Activated CD4-positive, alpha-beta T cell treated with anti-CD3 and anti-CD28 coated beads, Interleukin-2, amount 50 U/mL, for 48 hours (primary cell): ENCODE data around the gene VAMP8.
"Not testable (repeated sequence)": the region's sequence is repeated elsewhere in the genome, so short reads cannot be mapped to it uniquely, and the experiment has no call there.

Source experiments
- DNase-seq, 2 experiments: peaks; one replicate each; pipeline ENCODE4 v3.0.0-alpha.2; 2020

VAMP8 gene

DNA sequence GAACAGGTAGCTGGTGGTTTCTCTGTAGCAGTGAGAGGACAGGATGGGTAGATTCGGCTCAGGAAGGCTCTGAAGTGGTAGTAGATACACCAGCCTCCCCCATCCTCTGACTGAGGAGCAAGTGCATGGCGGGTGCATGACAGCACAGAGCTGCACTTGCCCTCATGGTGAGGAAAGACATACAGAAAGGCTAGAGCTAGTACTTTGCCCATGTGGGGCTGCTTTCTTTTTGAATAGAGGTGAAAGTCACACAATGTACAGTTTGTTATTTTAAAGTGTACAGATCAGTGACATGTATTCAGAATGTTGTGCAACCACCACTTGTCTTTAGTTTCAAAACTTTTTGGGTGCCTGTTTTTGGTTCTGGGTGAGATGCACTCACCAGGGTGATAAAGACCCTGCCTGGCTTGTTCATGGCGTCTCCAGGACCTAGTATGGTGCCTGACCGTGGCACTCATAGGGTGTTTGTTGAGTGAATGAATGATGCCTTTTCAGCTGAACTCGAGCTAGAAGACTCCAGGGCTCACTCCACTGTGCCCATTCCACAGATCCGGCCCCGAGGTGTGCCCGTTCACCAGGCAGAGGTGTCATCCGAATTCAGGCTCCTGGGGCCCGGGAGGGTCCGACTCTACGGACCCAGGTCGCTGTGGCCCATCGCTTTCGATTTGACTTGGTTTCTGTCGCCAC is 6.4 kb downstream of the VAMP8 start:
- DNase-seq, result peak; percentile 36 to 51

GRCh38 chr2:85584354-85584856 is 7.0 kb downstream of the VAMP8 start, which contains the start of gene VAMP5:
TSS of gene VAMP5 (plus strand) at chr2:85584431. CDS start at chr2:85584491, 60 bp downstream.
- DNase-seq, result no peak

DNA sequence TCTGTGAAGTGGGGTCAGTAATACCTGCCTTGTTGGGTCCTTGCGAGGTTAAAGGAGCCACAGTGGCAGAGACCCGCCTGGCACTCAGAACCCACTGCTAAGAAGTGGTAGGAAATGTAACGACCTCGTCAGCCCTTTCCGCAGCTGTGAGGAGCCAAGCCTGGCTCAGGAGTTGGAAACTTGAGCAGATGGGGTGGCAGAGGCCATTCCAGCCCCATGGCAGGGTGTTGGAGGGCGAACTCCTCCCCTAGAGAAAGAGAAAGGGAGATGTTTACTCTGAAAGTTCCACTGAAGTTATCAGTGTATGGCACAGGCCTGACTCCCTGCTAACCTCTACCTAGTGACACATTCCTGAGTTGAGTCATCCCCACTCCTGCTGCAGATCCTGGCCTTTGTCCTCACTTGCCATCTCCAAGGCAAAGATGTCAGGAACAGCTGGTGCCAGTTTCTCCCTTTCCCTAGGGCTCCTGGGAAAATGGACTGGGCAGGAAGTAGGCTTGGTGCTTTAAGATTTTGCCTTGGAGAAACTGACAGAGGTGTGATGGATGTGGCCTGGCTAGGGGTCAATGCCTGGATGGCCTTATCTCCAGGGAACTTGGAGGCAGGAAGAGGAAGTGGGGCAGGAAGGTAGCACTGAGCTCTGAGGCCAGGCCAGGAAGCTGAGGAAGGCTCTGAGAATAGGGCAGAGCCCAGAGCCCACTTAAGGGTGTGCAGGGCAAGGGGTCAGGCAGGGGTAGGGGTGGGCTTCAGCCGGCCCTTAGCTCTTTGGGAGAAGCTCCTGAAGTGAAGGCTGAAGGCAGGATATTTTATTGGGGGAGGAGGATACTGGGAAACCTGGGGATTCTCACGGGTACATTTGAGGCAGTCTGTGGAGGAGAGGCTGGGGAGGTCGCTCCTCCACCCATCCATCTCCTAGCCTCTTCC is 7.7 kb downstream of the VAMP8 start:
- peak; percentile 49 to 51 for DNase-seq

GRCh38 chr2:85585781-85586105 is 8.4 kb downstream of the VAMP8 start:
- no peak for DNase-seq

DNA sequence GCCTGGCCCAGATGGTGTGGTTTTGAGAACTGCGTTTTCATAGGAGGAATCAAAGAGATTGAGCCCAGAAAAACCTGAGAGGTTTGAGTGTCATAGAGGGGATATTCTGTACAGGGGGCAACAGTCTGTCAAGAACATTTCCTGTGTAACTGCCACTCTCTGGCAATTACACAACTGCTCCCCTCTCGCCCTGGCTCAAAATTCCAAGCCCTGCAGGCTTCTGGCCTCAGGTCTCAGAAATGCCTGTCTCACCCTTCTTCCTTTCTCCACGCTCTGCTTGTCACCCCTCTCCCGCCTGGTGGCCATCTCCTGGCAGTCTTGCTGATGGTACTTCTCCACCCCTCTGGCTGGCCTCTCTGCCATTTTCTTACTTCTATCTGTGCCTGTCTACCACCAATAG is 10.8 kb downstream of the VAMP8 start:
- no peak for DNase-seq

DNA sequence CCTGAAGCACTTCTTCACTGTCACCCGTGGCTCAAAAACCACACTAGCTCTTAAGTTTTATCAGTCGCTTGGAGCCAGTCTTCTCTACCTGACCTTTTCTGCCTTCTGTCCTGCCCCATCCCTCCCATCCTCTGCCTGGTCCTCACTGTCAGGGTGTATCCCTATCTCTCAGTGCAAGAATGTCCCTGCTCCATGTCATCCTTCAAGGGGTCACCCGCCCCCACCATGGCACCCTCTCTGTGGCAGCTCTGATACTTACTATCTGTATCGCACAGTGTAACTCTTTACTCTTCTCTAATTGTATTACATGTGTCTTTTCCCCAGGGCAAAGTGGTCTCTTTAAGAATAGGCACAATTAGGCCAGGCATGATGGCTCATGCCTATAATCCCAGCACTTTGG is 11.3 kb downstream of the VAMP8 start:
- DNase-seq, result no peak

DNA sequence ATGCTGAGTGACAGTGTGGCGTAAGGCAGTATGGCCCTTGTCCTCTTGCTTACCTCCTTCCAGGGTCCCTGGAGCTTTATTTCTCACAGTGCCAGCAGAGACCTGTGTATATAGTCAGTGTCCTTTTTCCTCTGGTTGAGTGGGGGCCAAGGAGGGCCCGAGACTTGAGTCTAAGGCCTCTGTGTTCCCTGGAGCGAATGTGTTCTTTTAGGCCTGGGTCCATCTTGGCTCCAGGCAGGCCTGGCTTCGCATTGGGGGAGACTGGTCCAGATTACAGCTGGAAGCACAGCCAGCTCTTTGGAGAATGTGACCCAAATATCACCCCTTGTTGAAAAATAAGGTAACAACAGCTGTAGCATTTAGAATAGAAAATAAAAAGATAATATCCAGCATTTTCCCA is 11.8 kb downstream of the VAMP8 start:
- no peak for DNase-seq

- no peak for DNase-seq
Observed at GRCh38 chr2:85589982-85590791, 12.8 kb downstream of the VAMP8 start.

- DNase-seq, result no peak
Observed at GRCh38 chr2:85590950-85591349, 13.6 kb downstream of the VAMP8 start.

GRCh38 chr2:85591563-85591962 is 14.2 kb downstream of the VAMP8 start:
- no peak for DNase-seq

DNA sequence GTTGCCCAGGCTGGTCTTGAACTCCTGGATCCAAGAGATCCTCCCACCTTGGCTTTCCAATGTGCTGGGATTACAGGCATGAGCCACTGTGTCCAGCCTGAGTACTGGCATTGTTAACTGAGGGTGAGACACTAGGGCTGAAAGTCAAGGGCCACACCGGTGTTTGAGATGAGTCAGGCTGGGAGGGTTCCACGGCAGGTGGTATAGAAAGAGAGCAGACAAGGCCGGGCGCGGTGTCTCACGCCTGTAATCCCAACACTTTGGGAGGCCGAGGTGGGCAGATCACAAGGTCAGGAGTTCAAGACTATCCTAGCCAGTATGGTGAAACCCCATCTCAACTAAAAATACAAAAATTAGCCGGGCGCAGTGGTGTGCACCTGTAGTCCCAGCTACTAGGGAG is 14.9 kb downstream of the VAMP8 start:
- not testable (repeated sequence) for DNase-seq

- no peak for DNase-seq
Observed at GRCh38 chr2:85593023-85593422, 15.6 kb downstream of the VAMP8 start.

GRCh38 chr2:85594715-85595300 is 17.4 kb downstream of the VAMP8 start:
- no peak for DNase-seq

- peak; percentile 86 to 93 for DNase-seq
Observed at GRCh38 chr2:85595301-85596025, 18.1 kb downstream of the VAMP8 start, which contains the start of gene RNF181. TSS of gene RNF181 (plus strand) at chr2:85595745. CDS start at chr2:85595764, 19 bp downstream.

- no peak for DNase-seq
Observed at GRCh38 chr2:85596026-85596333, 18.6 kb downstream of the VAMP8 start.

GRCh38 chr2:85596486-85597143 is 19.2 kb downstream of the VAMP8 start:
- no peak for DNase-seq

GRCh38 chr2:85597241-85597640 is 19.9 kb downstream of the VAMP8 start:
- DNase-seq, result no peak

DNA sequence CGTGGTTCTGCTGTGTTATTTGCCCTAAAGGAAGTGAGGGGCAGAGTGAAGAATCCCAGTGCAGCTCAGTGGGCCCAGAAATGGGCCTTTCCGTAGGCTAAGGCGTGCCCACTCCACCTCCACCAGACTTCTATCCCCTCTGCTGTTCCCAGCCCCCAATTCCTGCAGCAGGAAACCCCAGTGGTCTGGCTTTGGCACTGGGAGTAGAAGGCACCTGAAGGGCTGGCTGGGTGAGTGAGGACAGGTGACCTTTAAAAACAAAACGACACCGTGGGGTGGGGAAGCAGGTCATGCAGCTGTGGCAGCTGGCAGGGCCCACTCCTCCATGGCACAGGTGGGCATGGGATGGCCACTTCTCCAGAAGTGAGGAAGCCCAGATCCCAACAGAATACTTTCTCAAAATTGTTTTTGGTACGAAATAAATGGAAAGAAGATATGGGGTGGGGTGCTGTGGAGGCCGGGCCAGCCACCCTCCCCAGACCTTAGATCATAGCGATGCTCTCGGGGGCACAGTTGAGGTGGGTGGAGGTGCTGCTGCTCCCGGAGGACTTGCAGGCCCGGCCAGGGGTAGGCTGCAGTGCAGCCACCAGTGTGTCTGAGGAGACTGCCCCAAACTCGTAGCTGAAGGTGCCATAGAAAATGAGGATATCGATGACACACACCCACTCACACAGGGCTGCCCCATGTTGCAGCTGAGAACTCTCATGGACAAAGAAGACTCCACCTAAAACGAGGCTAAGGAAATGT is 21.4 kb downstream of the VAMP8 start:
- DNase-seq, result no peak

DNA sequence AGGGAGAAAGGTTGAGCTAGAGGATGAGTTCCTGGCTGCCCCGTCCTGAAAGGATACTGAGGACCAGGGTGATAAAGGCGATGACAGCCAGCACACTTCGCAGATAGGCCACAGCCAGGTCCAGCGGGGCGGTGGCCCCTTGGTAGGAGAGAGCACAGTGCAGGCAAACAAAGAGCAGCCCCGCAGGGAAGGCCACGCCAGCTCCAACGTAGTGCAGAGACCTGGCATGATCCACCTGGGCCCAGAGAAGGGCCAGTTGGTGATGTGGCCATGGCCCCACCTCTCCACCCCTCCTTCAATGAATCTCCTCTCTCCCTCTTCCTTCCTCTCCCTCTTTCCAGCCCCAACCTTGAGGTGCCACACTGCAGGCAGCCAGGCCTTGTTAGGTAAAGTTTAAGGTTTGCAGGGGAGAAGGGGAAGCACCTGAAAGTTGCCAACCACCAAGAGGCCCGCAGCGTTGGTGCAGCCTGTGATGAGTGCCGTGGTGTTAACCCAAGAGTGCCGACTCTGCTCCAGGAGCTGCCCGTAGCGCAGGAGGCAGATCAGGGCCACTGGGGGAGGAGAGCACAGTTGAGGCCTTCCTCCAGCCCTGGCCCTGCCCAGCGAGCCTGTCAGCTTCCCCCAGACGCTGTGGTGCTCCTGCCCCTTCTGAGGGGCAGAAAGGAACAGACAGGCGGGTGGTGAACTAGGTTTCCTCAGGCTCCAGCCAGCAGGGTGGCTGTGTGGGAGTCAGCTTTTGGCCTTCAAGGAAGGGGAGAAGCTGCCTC is 22.3 kb downstream of the VAMP8 start:
- no peak for DNase-seq

DNA sequence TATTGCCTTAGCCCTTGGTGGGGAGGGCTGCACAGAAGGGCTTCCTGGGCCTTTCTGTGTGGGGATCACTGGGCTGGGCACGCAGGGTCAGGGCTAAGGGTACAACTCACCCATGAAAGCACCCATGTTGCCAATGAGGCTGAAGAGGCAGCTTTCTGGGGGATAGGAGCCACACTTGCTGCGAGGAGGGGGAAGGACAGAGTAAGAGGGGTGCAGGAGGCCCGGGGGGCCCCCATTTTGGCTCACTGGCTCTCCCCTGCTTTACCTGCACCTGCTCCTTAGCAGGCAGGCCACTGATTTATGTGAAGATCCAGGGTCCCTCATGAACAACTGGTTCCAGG is 22.8 kb downstream of the VAMP8 start:
- DNase-seq, result no peak
